H1 (cell line): Measurements from ENCODE around the gene HMGN1. TPM values are rescaled to one million over a fixed set of nuclear protein-coding genes. Genes with fewer than 3 reads are reported as not detected.

Source experiments
- CTCF ChIA-PET: fragments of 300-600 bp; sonication (Branson Sonifier 250); formaldehyde crosslinking; loops from one replicate; lab custom pipeline; 2021; ENCODE audit not compliant: partially characterized antibody; lab: Charles Lee
- POLR2A ChIA-PET: fragments of 300-600 bp; sonication (Branson Sonifier 250); formaldehyde crosslinking; loops from one replicate; lab custom pipeline; 2021; ENCODE audit warnings: inconsistent platforms; ENCODE audit not compliant: partially characterized antibody; lab: Charles Lee
- DNase-seq, 2 experiments: peaks; one replicate each; pipeline versions ENCODE4 v3.0.0 to v3.0.0-alpha.2; 2010 to 2022; ENCODE audit warnings: low spot score in 2 of 2, low read depth in 1 of 2, mixed read lengths in 1 of 2
- FAIRE-seq: peaks from 2 replicates; lab custom pipeline; 2011; peaks lifted over from hg19 to GRCh38; lab: Jason Lieb, UNC
- H2AFZ ChIP-seq: 2 replicates; pipeline ENCODE4 v1.8.1; 2012; ENCODE audit warnings: low read length, inconsistent platforms
- H2AK5ac ChIP-seq: 2 replicates; pipeline ENCODE4 v1.6.1; 2013; ENCODE audit warnings: low read depth, low read length
- H2BK120ac ChIP-seq: replicated peaks from 2 replicates; pipeline ENCODE3; 2013; ENCODE audit warnings: low read depth, low read length, inconsistent platforms
- H2BK12ac ChIP-seq: 2 replicates; pipeline ENCODE4 v1.6.1; 2013; ENCODE audit warnings: low read depth, low read length
- H2BK15ac ChIP-seq: 2 replicates; pipeline ENCODE4 v1.6.1; 2013; ENCODE audit warnings: low read length
- H2BK20ac ChIP-seq: 2 replicates; pipeline ENCODE4 v1.6.1; 2013; ENCODE audit warnings: low read length
- H2BK5ac ChIP-seq: 2 replicates; pipeline ENCODE4 v1.6.1; 2013; ENCODE audit warnings: low read depth, low read length
- H3K14ac ChIP-seq: 2 replicates; pipeline ENCODE4 v1.6.1; 2013; ENCODE audit warnings: inconsistent platforms; ENCODE audit not compliant: insufficient read length
- H3K18ac ChIP-seq: 2 replicates; pipeline ENCODE4 v1.6.1; 2013; ENCODE audit warnings: low read length; ENCODE audit errors: extremely low read depth
- H3K23ac ChIP-seq: 2 replicates; pipeline ENCODE4 v1.6.1; 2013; ENCODE audit warnings: inconsistent platforms; ENCODE audit not compliant: insufficient read length
- H3K23me2 ChIP-seq: 2 replicates; pipeline ENCODE4 v1.6.1; 2013; ENCODE audit warnings: low read depth, low read length
- H3K27ac ChIP-seq: 2 replicates; pipeline ENCODE4 v1.6.1; 2011; ENCODE audit warnings: low read depth, low read length, inconsistent platforms
- H3K27me3 ChIP-seq, 4 experiments: replicated peaks in 1 of 4; 1 replicate in 1 of 4; 2 replicates in 3 of 4; pipeline versions ENCODE4 v1.6.1 to v1.8.1; 2011 to 2013; ENCODE audit warnings: low read length in 3 of 4, mild to moderate bottlenecking in 3 of 4, inconsistent platforms in 2 of 4, mixed read lengths in 2 of 4, moderate library complexity in 1 of 4; ENCODE audit not compliant: control insufficient read depth in 3 of 4, insufficient read depth in 3 of 4; ENCODE audit errors: extremely low read depth in 1 of 4
- H3K36me3 ChIP-seq, 4 experiments: 2 replicates each; pipeline versions ENCODE4 v1.6.1 to v1.8.1; 2011 to 2013; ENCODE audit warnings: mild to moderate bottlenecking in 4 of 4, low read length in 3 of 4, moderate library complexity in 2 of 4, control low read depth in 1 of 4, inconsistent platforms in 1 of 4; ENCODE audit not compliant: insufficient read depth in 4 of 4, control insufficient read depth in 2 of 4
- H3K4ac ChIP-seq: replicated peaks from 2 replicates; pipeline ENCODE3; 2013; ENCODE audit warnings: low read length, low read depth, mixed read lengths, inconsistent platforms; ENCODE audit not compliant: insufficient read length
- H3K4me1 ChIP-seq, 4 experiments: replicated peaks in 1 of 4; 1 replicate in 1 of 4; 2 replicates in 3 of 4; pipeline versions ENCODE4 v1.6.1 to v1.8.1; 2011 to 2013; ENCODE audit warnings: low read length in 3 of 4, inconsistent platforms in 2 of 4, mixed read lengths in 1 of 4; ENCODE audit not compliant: insufficient read depth in 4 of 4, control insufficient read depth in 3 of 4
- H3K4me2 ChIP-seq, 2 experiments: 2 replicates each; pipeline versions ENCODE4 v1.6.1 to v1.8.1; 2011 to 2013; ENCODE audit warnings: low read depth in 2 of 2, low read length in 2 of 2, control low read depth in 1 of 2, inconsistent platforms in 1 of 2, mild to moderate bottlenecking in 1 of 2; ENCODE audit not compliant: insufficient read depth in 1 of 2
- H3K4me3 ChIP-seq, 4 experiments: fragments of 200-600, 300-600 bp in 1 of 4; sonication (generic), shearing (Covaris generic), sonication (Bioruptor Twin) in 1 of 4; 2 replicates each; pipeline versions ENCODE4 v1.5.1 to v1.8.1; 2011 to 2016; ENCODE audit warnings: low read length in 4 of 4, low read depth in 3 of 4, control low read depth in 2 of 4, inconsistent platforms in 2 of 4, mild to moderate bottlenecking in 2 of 4, mixed read lengths in 1 of 4, moderate library complexity in 1 of 4; ENCODE audit not compliant: insufficient read depth in 2 of 4; ENCODE audit errors: extremely low read depth in 1 of 4
- H3K56ac ChIP-seq: replicated peaks from 2 replicates; pipeline ENCODE3; 2013; ENCODE audit warnings: low read depth, mild to moderate bottlenecking, mixed read lengths, low read length, inconsistent platforms; ENCODE audit not compliant: insufficient read length
- H3K79me1 ChIP-seq: 2 replicates; pipeline ENCODE4 v1.6.1; 2013; ENCODE audit warnings: low read depth, low read length, control low read depth
- H3K79me2 ChIP-seq, 2 experiments: 2 replicates each; pipeline versions ENCODE4 v1.6.1 to v1.8.1; 2012 to 2013; ENCODE audit warnings: low read length in 2 of 2, mild to moderate bottlenecking in 2 of 2, inconsistent platforms in 1 of 2; ENCODE audit not compliant: insufficient read depth in 2 of 2, control insufficient read depth in 1 of 2
- H3K9ac ChIP-seq, 4 experiments: replicated peaks in 1 of 4; 1 replicate in 1 of 4; 2 replicates in 3 of 4; pipeline versions ENCODE4 v1.6.1 to v1.8.1; 2011 to 2013; ENCODE audit warnings: low read depth in 3 of 4, low read length in 3 of 4, control low read depth in 2 of 4, mild to moderate bottlenecking in 2 of 4, moderate library complexity in 2 of 4, inconsistent platforms in 1 of 4; ENCODE audit errors: extremely low read depth in 1 of 4
- H3K9me3 ChIP-seq, 2 experiments: 2 replicates each; pipeline versions ENCODE4 v1.6.1 to v1.8.1; 2012 to 2013; ENCODE audit warnings: mild to moderate bottlenecking in 2 of 2, moderate library complexity in 2 of 2, control low read depth in 1 of 2, inconsistent platforms in 1 of 2, low read depth in 1 of 2, low read length in 1 of 2, mixed read lengths in 1 of 2; ENCODE audit not compliant: insufficient read depth in 2 of 2
- H4K20me1 ChIP-seq, 2 experiments: replicated peaks in 1 of 2; 2 replicates each; pipeline versions ENCODE3 to v1.8.1; 2011 to 2013; ENCODE audit warnings: inconsistent platforms in 2 of 2, low read length in 2 of 2, mild to moderate bottlenecking in 1 of 2; ENCODE audit not compliant: insufficient read depth in 2 of 2, control insufficient read depth in 1 of 2
- H4K5ac ChIP-seq: 2 replicates; pipeline ENCODE4 v1.6.1; 2013; ENCODE audit warnings: low read length, low read depth, mixed read lengths, inconsistent platforms; ENCODE audit not compliant: insufficient read length
- H4K8ac ChIP-seq: 2 replicates; pipeline ENCODE4 v1.8.0; 2013; ENCODE audit warnings: mild to moderate bottlenecking, moderate library complexity, low read length, inconsistent platforms; ENCODE audit not compliant: insufficient read depth; ENCODE audit errors: extremely low read depth
- H4K91ac ChIP-seq: replicated peaks from 2 replicates; pipeline ENCODE3; 2013; ENCODE audit warnings: low read length, mixed read lengths, inconsistent platforms; ENCODE audit not compliant: insufficient read length
- KDM1A ChIP-seq: fragments of 200-600, 300-600 bp; sonication (generic); IDR thresholded peaks from 2 replicates; pipeline ENCODE4 v1.7.1; 2016; ENCODE audit warnings: mild to moderate bottlenecking, low read length, borderline replicate concordance
- KDM4A ChIP-seq: IDR thresholded peaks from one replicate; pipeline ENCODE4 v1.7.1; 2012; ENCODE audit warnings: low read depth, mild to moderate bottlenecking, moderate library complexity, low read length, inconsistent platforms; ENCODE audit not compliant: severe bottlenecking
- PHF8 ChIP-seq: fragments of 200-600 bp; sonication (generic); conservative IDR thresholded peaks from 2 replicates; pipeline ENCODE4 v1.7.1; 2012; ENCODE audit warnings: low read depth, mild to moderate bottlenecking, inconsistent platforms, low read length, moderate library complexity
- RXRA ChIP-seq: IDR thresholded peaks from 2 replicates; pipeline ENCODE4 v1.6.1; 2011; ENCODE audit warnings: low read depth, mild to moderate bottlenecking, low read length, moderate library complexity; ENCODE audit not compliant: insufficient read depth
- SRF ChIP-seq: IDR thresholded peaks from 2 replicates; pipeline ENCODE4 v1.6.1; 2011; ENCODE audit warnings: mild to moderate bottlenecking, low read depth, low read length, moderate library complexity
- SUZ12 ChIP-seq: fragments of 200-600 bp; sonication (generic); IDR thresholded peaks from 2 replicates; pipeline ENCODE4 v1.6.1; 2012; ENCODE audit warnings: mild to moderate bottlenecking, inconsistent platforms, low read length, moderate library complexity, mixed read lengths
- TAF1 ChIP-seq: IDR thresholded peaks from 2 replicates; pipeline ENCODE4 v1.6.1; 2011; ENCODE audit warnings: mild to moderate bottlenecking, low read depth, low read length
- WGBS, 2 experiments: shearing (Covaris generic) in 1 of 2; methylation state at CpG; one replicate each; pipeline versions ENCODE4 v1.1.6 to v1.1.7; 2013 to 2015; ENCODE audit warnings: low lambda C conversion rate in 2 of 2, mixed read lengths in 2 of 2, inconsistent platforms in 1 of 2, low coverage in 1 of 2, missing lambda C conversion rate in 1 of 2; ENCODE audit not compliant: insufficient replicate concordance in 2 of 2, insufficient coverage in 1 of 2, insufficient read length in 1 of 2; ENCODE audit errors: extremely low coverage in 1 of 2, missing lambda C conversion rate in 1 of 2; 5-methylcytosine and 5-hydroxymethylcytosine counted together
- polyA plus RNA-seq, 7 experiments: library from polyadenylated mRNA; depleted of rRNA in 3 of 7; stranded (reverse) in 5 of 7; unstranded in 2 of 7; fragments of >200 nt in 5 of 7; fragments of 200-250 nt in 2 of 7; gene quantifications; 1 replicate in 5 of 7; 2 replicates in 1 of 7; 4 replicates in 1 of 7; pipeline versions ENCODE4 v1.2.1 to v1.2.3, GENCODE V29; 2011 to 2013; ENCODE audit warnings: missing spikeins in 2 of 7, mixed read lengths in 2 of 7
- total RNA-seq: library from RNA; stranded (reverse); fragmentation: NEBNext Ultra II Directional; extraction: Animal tissue kit (Norgen Biotek cat#: 25700); gene quantifications from 2 replicates; pipeline ENCODE4 v1.2.1, GENCODE V29; 2021
- TF ChIP-seq, protein P1 (sequence below), 3 experiments: IDR thresholded peaks; 1 replicate in 2 of 3; 2 replicates in 1 of 3; pipeline versions ENCODE4 v1.5.1 to v1.6.1; 2011; ENCODE audit warnings: low read length in 3 of 3, mild to moderate bottlenecking in 3 of 3, inconsistent platforms in 2 of 3, low read depth in 1 of 3, moderate library complexity in 1 of 3; ENCODE audit not compliant: insufficient read depth in 1 of 3; ENCODE audit errors: control extremely low read depth in 1 of 3

Gene HMGN1
- total and polyA plus RNA-seq, 2 of the 8 experiments (the other 6 are each of a cell fraction or from before 2014, with no cell fraction given) = 279 to 505 TPM

DNA sequence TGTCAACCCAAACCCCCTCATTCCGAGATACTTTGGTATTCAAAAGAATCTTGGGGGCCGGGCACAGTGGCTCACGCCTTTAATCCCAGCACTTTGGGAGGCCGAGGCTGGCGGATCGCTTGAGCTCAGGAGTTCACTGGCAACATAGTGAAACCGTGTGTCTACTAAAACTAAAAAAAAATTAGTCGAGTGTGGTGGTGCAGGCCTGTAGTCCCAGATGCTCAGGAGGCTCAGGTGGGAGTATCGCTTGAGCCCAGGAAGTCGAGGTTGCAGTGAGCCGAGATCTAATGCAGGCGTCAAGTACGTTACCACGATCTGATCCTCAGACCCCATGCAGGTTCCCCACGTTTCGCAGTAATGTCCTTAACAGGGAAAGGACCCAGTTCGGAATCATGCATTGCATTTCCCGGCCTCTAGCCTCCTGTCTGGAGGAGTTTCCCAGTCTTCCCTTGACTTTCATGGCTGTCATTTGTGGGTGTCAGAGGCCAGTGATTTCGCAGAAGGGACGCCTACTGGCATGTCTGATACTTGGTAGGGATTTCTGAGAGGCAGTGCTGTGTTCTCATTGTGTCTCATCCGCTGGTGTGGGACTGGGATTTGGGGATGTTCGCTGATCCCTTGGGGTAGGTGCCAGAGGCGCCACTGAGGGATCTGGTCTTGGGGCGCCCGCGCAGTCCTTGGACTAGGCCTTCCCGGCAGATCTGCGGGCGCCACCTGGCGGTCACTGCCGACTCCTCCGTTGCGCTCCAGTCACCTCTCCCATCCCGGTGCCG, 39.3 kb upstream of the HMGN1 start:
- Histone ChIP-seq H4K20me1 (no peaks in the 10 kb centered on the region), H4K5ac (peak overlapping the region; percentile 39), H3K79me2 (peaks cover 0 to 3% of the 10 kb centered on the region in 2 experiments; a peak in 1 of 4 replicates), H3K36me3 (peaks cover 0 to 16% (median 8%) of the 10 kb centered on the region in 4 experiments; a peak in 5 of 8 replicates), H3K23me2 (no peaks in the 10 kb centered on the region; the same call in 1 of the 2 replicates), H3K4me3 (peak overlapping the region; percentile 4 to 55 (median 38); a peak in 6 of 8 replicates), H3K14ac (no peak overlapping the region), H3K23ac (no peak overlapping the region), H3K9me3 (no peaks in the 10 kb centered on the region), H3K27me3 (no peaks in the 10 kb centered on the region), H3K56ac (no peak overlapping the region), H3K4ac (no peak overlapping the region), H2BK15ac (no peak overlapping the region), H3K4me1 (peaks cover 0 to 2% (median 0%) of the 10 kb centered on the region in 4 experiments; a peak in 1 of 7 replicates), H3K18ac (no peak overlapping the region), H4K91ac (no peak overlapping the region), H2AK5ac (no peak overlapping the region), H2BK120ac (no peak overlapping the region), H2BK12ac (no peak overlapping the region; the same call in none of the 2 replicates), H2BK20ac (no peak overlapping the region), H2AFZ (0 out of 2 replicates have a peak overlapping the region, but pooled peaks have one; percentile 11), H4K8ac (peak overlapping the region; percentile 62), H3K27ac (no peak overlapping the region), H3K79me1 (no peaks in the 10 kb centered on the region; the same call in 1 of the 2 replicates), H3K9ac (no peak overlapping the region), H2BK5ac (peak overlapping the region; percentile 35; the same call in 1 of the 2 replicates), H3K4me2 (peak overlapping the region; percentile 45 to 64)
- ChIA-PET POLR2A (interaction anchor here (0.6 to 3.7 kb wide), 8 partner anchors 11 to 205 kb away, joined by 3 to 40 read pairs (median 4); partner anchors contain the start of genes HMGN1, LCA5L and PSMG1), CTCF (interaction anchor here (0.9 to 1.7 kb wide), 9 partner anchors 11 to 327 kb away, joined by 3 to 12 read pairs (median 3); no protein-coding TSS in a partner anchor)
- FAIRE-seq (no peak), DNase-seq (peak; percentile 79 to 99)
- WGBS, 2 experiments = 33% methylated on average over 35 of the region's 35 CpGs; no CpG with 5 or more reads in 1 of the 2 experiments
- peak; percentile 52; the same call in 1 of the 2 replicates for TF ChIP-seq TAF1
- no peak for TF ChIP-seq SUZ12
- TF ChIP-seq SRF = no peak
- no peak for TF ChIP-seq KDM1A
- TF ChIP-seq, protein P1, sequence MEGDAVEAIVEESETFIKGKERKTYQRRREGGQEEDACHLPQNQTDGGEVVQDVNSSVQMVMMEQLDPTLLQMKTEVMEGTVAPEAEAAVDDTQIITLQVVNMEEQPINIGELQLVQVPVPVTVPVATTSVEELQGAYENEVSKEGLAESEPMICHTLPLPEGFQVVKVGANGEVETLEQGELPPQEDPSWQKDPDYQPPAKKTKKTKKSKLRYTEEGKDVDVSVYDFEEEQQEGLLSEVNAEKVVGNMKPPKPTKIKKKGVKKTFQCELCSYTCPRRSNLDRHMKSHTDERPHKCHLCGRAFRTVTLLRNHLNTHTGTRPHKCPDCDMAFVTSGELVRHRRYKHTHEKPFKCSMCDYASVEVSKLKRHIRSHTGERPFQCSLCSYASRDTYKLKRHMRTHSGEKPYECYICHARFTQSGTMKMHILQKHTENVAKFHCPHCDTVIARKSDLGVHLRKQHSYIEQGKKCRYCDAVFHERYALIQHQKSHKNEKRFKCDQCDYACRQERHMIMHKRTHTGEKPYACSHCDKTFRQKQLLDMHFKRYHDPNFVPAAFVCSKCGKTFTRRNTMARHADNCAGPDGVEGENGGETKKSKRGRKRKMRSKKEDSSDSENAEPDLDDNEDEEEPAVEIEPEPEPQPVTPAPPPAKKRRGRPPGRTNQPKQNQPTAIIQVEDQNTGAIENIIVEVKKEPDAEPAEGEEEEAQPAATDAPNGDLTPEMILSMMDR (IDR thresholded peaks at IDR 0.05; ENCODE audit: control extremely low read depth in 1 of 3, insufficient read depth in 1 of 3, low read depth in 1 of 3, low read length in 3 of 3) = peak; percentile 91 to 94 (median 92)
- TF ChIP-seq KDM4A = no peak
- no peak for TF ChIP-seq PHF8
- TF ChIP-seq RXRA = no peak
